Testis (tissue), 3 donors: ENCODE results near the gene SEMA3E. TPM values are rescaled to one million over a fixed set of nuclear protein-coding genes. Genes with fewer than 3 reads are reported as not detected.

Experiments used
- DNase-seq: peaks from one replicate; pipeline ENCODE4 v3.0.0-alpha.2; 2019
- H3K27ac ChIP-seq, 2 donors: fragments of 200-600 bp; sonication (generic); one replicate each; pipeline ENCODE4 v1.5.1; 2019
- H3K27me3 ChIP-seq: fragments of 200-600 bp; sonication (generic); one replicate; pipeline ENCODE4 v1.5.1; 2019
- H3K36me3 ChIP-seq: fragments of 200-600 bp; sonication (generic); one replicate; pipeline ENCODE4 v1.5.1; 2017; ENCODE audit warnings: low read depth; ENCODE audit errors: missing control alignments
- H3K4me1 ChIP-seq: fragments of 200-600 bp; sonication (generic); one replicate; pipeline ENCODE4 v1.5.1; 2019
- H3K4me3 ChIP-seq, 2 donors: fragments of 200-600 bp; sonication (generic); one replicate each; pipeline ENCODE4 v1.5.1; 2017 to 2019
- H3K9me3 ChIP-seq: fragments of 200-600 bp; sonication (generic); one replicate; pipeline ENCODE4 v1.5.1; 2017
- CTCF ChIP-seq, 3 experiments: fragments of 450-650 bp in 2 of 3; fragments of 200-600 bp in 1 of 3; sonication (generic) in 1 of 3; IDR thresholded peaks; one replicate each; pipeline ENCODE4 v1.5.1; 2016 to 2019; ENCODE audit warnings: antibody characterized with exemption in 3 of 3, mild to moderate bottlenecking in 2 of 3, moderate library complexity in 1 of 3
- POLR2A ChIP-seq: fragments of 450-650 bp; IDR thresholded peaks from one replicate; pipeline ENCODE4 v1.6.1; 2017; ENCODE audit warnings: antibody characterized with exemption, mild to moderate bottlenecking, moderate library complexity
- WGBS, 2 donors: methylation state at CpG; one replicate each; pipeline ENCODE4 v1.1.5; 2018; 5-methylcytosine and 5-hydroxymethylcytosine counted together
- intact Hi-C: fragments of 100-400 bp; cut with DNase I; formaldehyde crosslinking; loops from one replicate; pipeline ENCODE4 v1.15.1; 2023; ENCODE audit warnings: low total_unique reads
- polyA plus RNA-seq: library from polyadenylated mRNA; stranded (reverse); fragments of 350-450 nt; fragmentation: Illumina TruSeq; extraction: RNeasy Lipid Tissue Mini Kit (QIAGEN cat#74804); gene quantifications from one replicate; pipeline ENCODE4 v1.2.3, GENCODE V29; 2014; ENCODE audit warnings: low read depth, low replicate concordance; ENCODE audit not compliant: insufficient read depth
- total RNA-seq, 2 donors: library from RNA; depleted of rRNA; stranded (reverse); fragments of >200 nt; gene quantifications; one replicate each; pipeline ENCODE4 v1.2.3, GENCODE V29; 2016

Gene SEMA3E
- total and polyA plus RNA-seq, 3 donors from 2014 or later, result 0.19 to 0.47 (median 0.36) TPM

DNA sequence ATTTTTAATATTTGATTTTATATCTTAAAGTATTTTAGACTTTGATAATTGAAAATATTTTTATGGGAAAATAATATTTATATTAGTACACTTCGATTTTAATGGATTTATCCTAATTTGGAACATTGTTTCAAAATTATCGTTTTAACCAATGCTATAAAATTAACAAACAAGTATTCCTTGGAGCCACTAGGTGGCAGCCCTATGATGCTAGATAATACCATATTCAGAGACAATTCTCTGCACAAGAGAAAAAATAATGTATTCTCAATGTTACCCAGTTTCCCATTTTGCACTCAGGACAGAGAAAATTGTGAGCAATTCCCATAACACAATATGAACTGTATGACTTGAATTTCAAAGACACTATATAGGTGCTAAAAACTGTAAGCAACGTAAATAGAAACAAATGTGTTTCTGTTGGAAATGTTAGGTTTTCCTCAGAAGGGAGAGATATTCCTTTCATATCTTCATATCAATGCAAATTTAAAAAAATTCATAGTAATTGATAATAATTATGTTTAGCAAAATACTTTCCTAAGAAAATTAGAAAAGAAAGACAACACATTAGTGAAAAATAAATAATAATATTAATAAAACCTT, 237.8 kb downstream of the SEMA3E start:
- DNase-seq, result peak; percentile 48
- no peak overlapping the region for H3K27ac ChIP-seq
- no peaks in the 10 kb centered on the region for H3K4me1 ChIP-seq
- no peaks in the 10 kb centered on the region for H3K27me3 ChIP-seq
- intact Hi-C loops, result no loop called here
- TF ChIP-seq CTCF (IDR thresholded peaks at IDR 0.05), result peak; percentile 20 to 62 (median 33)
- no peak for TF ChIP-seq POLR2A
- H3K9me3 ChIP-seq, result no peaks in the 10 kb centered on the region
- H3K4me3 ChIP-seq, result no peak overlapping the region
- H3K36me3 ChIP-seq, result no peaks in the 10 kb centered on the region
- 35 to 36% methylated on average over 3 of the region's 3 CpGs for WGBS, 2 donors

DNA sequence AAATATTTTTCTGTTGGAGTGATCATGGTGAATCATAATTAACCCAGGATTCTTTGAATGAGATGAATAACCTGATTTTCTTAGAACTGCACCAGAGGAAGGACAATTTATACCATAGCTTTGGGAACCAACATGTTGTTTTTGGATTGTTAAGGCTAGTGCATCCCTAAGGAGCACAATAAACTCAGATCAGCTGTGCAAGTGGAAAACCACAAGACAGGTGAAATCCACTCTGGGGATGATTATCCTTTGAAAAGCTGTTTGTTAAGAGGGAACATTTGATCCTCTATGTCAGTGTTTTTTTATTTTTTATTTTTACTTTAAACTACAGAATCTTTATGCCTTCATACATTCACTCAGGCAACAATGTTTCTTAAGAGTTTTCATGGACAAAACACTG, 254.2 kb downstream of the SEMA3E start:
- H3K27ac ChIP-seq, result no peak overlapping the region
- no peaks in the 10 kb centered on the region for H3K4me1 ChIP-seq
- intact Hi-C loops, result no loop called here
- DNase-seq, result no peak
- H3K4me3 ChIP-seq, result no peak overlapping the region
- H3K9me3 ChIP-seq, result no peaks in the 10 kb centered on the region
- no peaks in the 10 kb centered on the region for H3K36me3 ChIP-seq
- no peaks in the 10 kb centered on the region for H3K27me3 ChIP-seq
- TF ChIP-seq CTCF (IDR thresholded peaks at IDR 0.05) (no peak), POLR2A (no peak)

DNA sequence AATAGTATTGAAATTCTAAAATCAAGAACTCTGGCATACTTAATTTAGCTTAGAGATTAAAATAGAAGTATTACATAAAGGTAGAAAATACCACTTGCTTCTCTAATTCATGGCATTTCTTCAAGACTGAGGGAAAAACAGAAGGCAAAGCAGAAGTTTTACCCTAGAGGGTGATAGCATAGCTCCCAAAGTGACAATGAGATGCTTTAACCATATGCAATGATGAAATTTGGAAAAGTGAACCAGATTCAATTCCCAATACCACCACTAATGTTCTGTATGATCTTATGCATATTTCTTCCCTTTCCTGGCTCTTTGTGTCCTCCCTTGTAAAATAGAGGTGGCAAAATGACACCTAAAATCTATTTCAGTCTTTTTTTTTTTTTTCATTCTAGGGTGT, 260.5 kb downstream of the SEMA3E start:
- intact Hi-C loops, result no loop called here

DNA sequence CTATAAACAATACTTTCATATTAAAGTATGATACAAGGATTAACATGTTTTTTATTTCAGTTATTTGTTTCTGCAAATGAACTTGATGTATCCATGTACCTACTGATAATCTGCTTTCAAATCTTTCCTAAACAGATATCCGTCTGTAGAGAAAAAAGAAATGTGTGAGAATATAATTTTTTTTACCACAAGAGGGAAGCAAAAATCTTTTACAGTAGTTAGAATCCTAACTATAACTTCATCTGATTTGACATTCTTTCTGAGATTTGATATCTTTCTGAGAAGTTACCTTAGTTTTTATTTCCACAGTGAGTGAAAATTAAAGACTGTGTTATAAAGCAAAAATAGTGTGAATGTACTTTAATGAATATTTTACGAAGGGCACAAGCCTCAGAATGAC, 282.3 kb downstream of the SEMA3E start:
- no peaks in the 10 kb centered on the region for H3K36me3 ChIP-seq
- no peaks in the 10 kb centered on the region for H3K27me3 ChIP-seq
- H3K4me3 ChIP-seq, result no peak overlapping the region
- no peak for TF ChIP-seq CTCF (IDR thresholded peaks at IDR 0.05)
- TF ChIP-seq POLR2A, result no peak
- intact Hi-C loops, result no loop called here
- DNase-seq, result no peak
- H3K9me3 ChIP-seq, result no peaks in the 10 kb centered on the region
- 54 to 59% methylated on average over 2 of the region's 2 CpGs for WGBS, 2 donors
- no peaks in the 10 kb centered on the region for H3K4me1 ChIP-seq
- no peak overlapping the region for H3K27ac ChIP-seq

More for the DNA sequence above, 260.5 kb downstream of the SEMA3E start:
- no peak for DNase-seq
- H3K4me3 ChIP-seq, result no peak overlapping the region
- no peaks in the 10 kb centered on the region for H3K36me3 ChIP-seq
- no peaks in the 10 kb centered on the region for H3K27me3 ChIP-seq
- no peaks in the 10 kb centered on the region for H3K9me3 ChIP-seq
- H3K27ac ChIP-seq, result no peak overlapping the region
- H3K4me1 ChIP-seq, result no peaks in the 10 kb centered on the region
- TF ChIP-seq CTCF (IDR thresholded peaks at IDR 0.05), result no peak
- TF ChIP-seq POLR2A, result no peak

GRCh38 chr7:83365746-83366145, 283.2 kb downstream of the SEMA3E start:
- Histone ChIP-seq H3K4me1 (no peaks in the 10 kb centered on the region), H3K4me3 (no peak overlapping the region), H3K27ac (no peak overlapping the region), H3K36me3 (no peaks in the 10 kb centered on the region), H3K9me3 (no peaks in the 10 kb centered on the region), H3K27me3 (no peaks in the 10 kb centered on the region)
- DNase-seq, result no peak
- intact Hi-C loops, result no loop called here
- TF ChIP-seq CTCF (IDR thresholded peaks at IDR 0.05), result no peak
